H1 (cell line): ENCODE measurements around the gene GLP1R. TPM values are rescaled to one million over a fixed set of nuclear protein-coding genes. Genes with fewer than 3 reads are reported as not detected.

Experiments used
- CTCF ChIA-PET: fragments of 300-600 bp; sonication (Branson Sonifier 250); formaldehyde crosslinking; loops from one replicate; lab custom pipeline; 2021; ENCODE audit not compliant: partially characterized antibody; lab: Charles Lee
- POLR2A ChIA-PET: fragments of 300-600 bp; sonication (Branson Sonifier 250); formaldehyde crosslinking; loops from one replicate; lab custom pipeline; 2021; ENCODE audit warnings: inconsistent platforms; ENCODE audit not compliant: partially characterized antibody; lab: Charles Lee
- DNase-seq, 2 experiments: peaks; one replicate each; pipeline versions ENCODE4 v3.0.0 to v3.0.0-alpha.2; 2010 to 2022; ENCODE audit warnings: low spot score in 2 of 2, low read depth in 1 of 2, mixed read lengths in 1 of 2
- FAIRE-seq: peaks from 2 replicates; lab custom pipeline; 2011; peaks lifted over from hg19 to GRCh38; lab: Jason Lieb, UNC
- H2AFZ ChIP-seq: 2 replicates; pipeline ENCODE4 v1.8.1; 2012; ENCODE audit warnings: low read length, inconsistent platforms
- H2AK5ac ChIP-seq: 2 replicates; pipeline ENCODE4 v1.6.1; 2013; ENCODE audit warnings: low read depth, low read length
- H2BK120ac ChIP-seq: replicated peaks from 2 replicates; pipeline ENCODE3; 2013; ENCODE audit warnings: low read depth, low read length, inconsistent platforms
- H2BK12ac ChIP-seq: 2 replicates; pipeline ENCODE4 v1.6.1; 2013; ENCODE audit warnings: low read depth, low read length
- H2BK15ac ChIP-seq: 2 replicates; pipeline ENCODE4 v1.6.1; 2013; ENCODE audit warnings: low read length
- H2BK20ac ChIP-seq: 2 replicates; pipeline ENCODE4 v1.6.1; 2013; ENCODE audit warnings: low read length
- H2BK5ac ChIP-seq: 2 replicates; pipeline ENCODE4 v1.6.1; 2013; ENCODE audit warnings: low read depth, low read length
- H3K14ac ChIP-seq: 2 replicates; pipeline ENCODE4 v1.6.1; 2013; ENCODE audit warnings: inconsistent platforms; ENCODE audit not compliant: insufficient read length
- H3K18ac ChIP-seq: 2 replicates; pipeline ENCODE4 v1.6.1; 2013; ENCODE audit warnings: low read length; ENCODE audit errors: extremely low read depth
- H3K23ac ChIP-seq: 2 replicates; pipeline ENCODE4 v1.6.1; 2013; ENCODE audit warnings: inconsistent platforms; ENCODE audit not compliant: insufficient read length
- H3K23me2 ChIP-seq: 2 replicates; pipeline ENCODE4 v1.6.1; 2013; ENCODE audit warnings: low read depth, low read length
- H3K27ac ChIP-seq: 2 replicates; pipeline ENCODE4 v1.6.1; 2011; ENCODE audit warnings: low read depth, low read length, inconsistent platforms
- H3K27me3 ChIP-seq, 4 experiments: replicated peaks in 1 of 4; 1 replicate in 1 of 4; 2 replicates in 3 of 4; pipeline versions ENCODE4 v1.6.1 to v1.8.1; 2011 to 2013; ENCODE audit warnings: low read length in 3 of 4, mild to moderate bottlenecking in 3 of 4, inconsistent platforms in 2 of 4, mixed read lengths in 2 of 4, moderate library complexity in 1 of 4; ENCODE audit not compliant: control insufficient read depth in 3 of 4, insufficient read depth in 3 of 4; ENCODE audit errors: extremely low read depth in 1 of 4
- H3K36me3 ChIP-seq, 4 experiments: 2 replicates each; pipeline versions ENCODE4 v1.6.1 to v1.8.1; 2011 to 2013; ENCODE audit warnings: mild to moderate bottlenecking in 4 of 4, low read length in 3 of 4, moderate library complexity in 2 of 4, control low read depth in 1 of 4, inconsistent platforms in 1 of 4; ENCODE audit not compliant: insufficient read depth in 4 of 4, control insufficient read depth in 2 of 4
- H3K4ac ChIP-seq: replicated peaks from 2 replicates; pipeline ENCODE3; 2013; ENCODE audit warnings: low read length, low read depth, mixed read lengths, inconsistent platforms; ENCODE audit not compliant: insufficient read length
- H3K4me1 ChIP-seq, 4 experiments: replicated peaks in 1 of 4; 1 replicate in 1 of 4; 2 replicates in 3 of 4; pipeline versions ENCODE4 v1.6.1 to v1.8.1; 2011 to 2013; ENCODE audit warnings: low read length in 3 of 4, inconsistent platforms in 2 of 4, mixed read lengths in 1 of 4; ENCODE audit not compliant: insufficient read depth in 4 of 4, control insufficient read depth in 3 of 4
- H3K4me2 ChIP-seq, 2 experiments: 2 replicates each; pipeline versions ENCODE4 v1.6.1 to v1.8.1; 2011 to 2013; ENCODE audit warnings: low read depth in 2 of 2, low read length in 2 of 2, control low read depth in 1 of 2, inconsistent platforms in 1 of 2, mild to moderate bottlenecking in 1 of 2; ENCODE audit not compliant: insufficient read depth in 1 of 2
- H3K4me3 ChIP-seq, 4 experiments: fragments of 200-600, 300-600 bp in 1 of 4; sonication (generic), shearing (Covaris generic), sonication (Bioruptor Twin) in 1 of 4; 2 replicates each; pipeline versions ENCODE4 v1.5.1 to v1.8.1; 2011 to 2016; ENCODE audit warnings: low read length in 4 of 4, low read depth in 3 of 4, control low read depth in 2 of 4, inconsistent platforms in 2 of 4, mild to moderate bottlenecking in 2 of 4, mixed read lengths in 1 of 4, moderate library complexity in 1 of 4; ENCODE audit not compliant: insufficient read depth in 2 of 4; ENCODE audit errors: extremely low read depth in 1 of 4
- H3K56ac ChIP-seq: replicated peaks from 2 replicates; pipeline ENCODE3; 2013; ENCODE audit warnings: low read depth, mild to moderate bottlenecking, mixed read lengths, low read length, inconsistent platforms; ENCODE audit not compliant: insufficient read length
- H3K79me1 ChIP-seq: 2 replicates; pipeline ENCODE4 v1.6.1; 2013; ENCODE audit warnings: low read depth, low read length, control low read depth
- H3K79me2 ChIP-seq, 2 experiments: 2 replicates each; pipeline versions ENCODE4 v1.6.1 to v1.8.1; 2012 to 2013; ENCODE audit warnings: low read length in 2 of 2, mild to moderate bottlenecking in 2 of 2, inconsistent platforms in 1 of 2; ENCODE audit not compliant: insufficient read depth in 2 of 2, control insufficient read depth in 1 of 2
- H3K9ac ChIP-seq, 4 experiments: replicated peaks in 1 of 4; 1 replicate in 1 of 4; 2 replicates in 3 of 4; pipeline versions ENCODE4 v1.6.1 to v1.8.1; 2011 to 2013; ENCODE audit warnings: low read depth in 3 of 4, low read length in 3 of 4, control low read depth in 2 of 4, mild to moderate bottlenecking in 2 of 4, moderate library complexity in 2 of 4, inconsistent platforms in 1 of 4; ENCODE audit errors: extremely low read depth in 1 of 4
- H3K9me3 ChIP-seq, 2 experiments: 2 replicates each; pipeline versions ENCODE4 v1.6.1 to v1.8.1; 2012 to 2013; ENCODE audit warnings: mild to moderate bottlenecking in 2 of 2, moderate library complexity in 2 of 2, control low read depth in 1 of 2, inconsistent platforms in 1 of 2, low read depth in 1 of 2, low read length in 1 of 2, mixed read lengths in 1 of 2; ENCODE audit not compliant: insufficient read depth in 2 of 2
- H4K20me1 ChIP-seq, 2 experiments: replicated peaks in 1 of 2; 2 replicates each; pipeline versions ENCODE3 to v1.8.1; 2011 to 2013; ENCODE audit warnings: inconsistent platforms in 2 of 2, low read length in 2 of 2, mild to moderate bottlenecking in 1 of 2; ENCODE audit not compliant: insufficient read depth in 2 of 2, control insufficient read depth in 1 of 2
- H4K5ac ChIP-seq: 2 replicates; pipeline ENCODE4 v1.6.1; 2013; ENCODE audit warnings: low read length, low read depth, mixed read lengths, inconsistent platforms; ENCODE audit not compliant: insufficient read length
- H4K8ac ChIP-seq: 2 replicates; pipeline ENCODE4 v1.8.0; 2013; ENCODE audit warnings: mild to moderate bottlenecking, moderate library complexity, low read length, inconsistent platforms; ENCODE audit not compliant: insufficient read depth; ENCODE audit errors: extremely low read depth
- H4K91ac ChIP-seq: replicated peaks from 2 replicates; pipeline ENCODE3; 2013; ENCODE audit warnings: low read length, mixed read lengths, inconsistent platforms; ENCODE audit not compliant: insufficient read length
- BRCA1 ChIP-seq: IDR thresholded peaks from 2 replicates; pipeline ENCODE4 v1.6.1; 2012; ENCODE audit warnings: low read depth, low read length, improper control_type of control experiment
- RBBP5 ChIP-seq: IDR thresholded peaks from 2 replicates; pipeline ENCODE4 v1.7.1; 2012; ENCODE audit warnings: low read depth, mild to moderate bottlenecking, inconsistent platforms, low read length, moderate library complexity, borderline replicate concordance
- SRF ChIP-seq: IDR thresholded peaks from 2 replicates; pipeline ENCODE4 v1.6.1; 2011; ENCODE audit warnings: mild to moderate bottlenecking, low read depth, low read length, moderate library complexity
- TAF1 ChIP-seq: IDR thresholded peaks from 2 replicates; pipeline ENCODE4 v1.6.1; 2011; ENCODE audit warnings: mild to moderate bottlenecking, low read depth, low read length
- WGBS, 2 experiments: shearing (Covaris generic) in 1 of 2; methylation state at CpG; one replicate each; pipeline versions ENCODE4 v1.1.6 to v1.1.7; 2013 to 2015; ENCODE audit warnings: low lambda C conversion rate in 2 of 2, mixed read lengths in 2 of 2, inconsistent platforms in 1 of 2, low coverage in 1 of 2, missing lambda C conversion rate in 1 of 2; ENCODE audit not compliant: insufficient replicate concordance in 2 of 2, insufficient coverage in 1 of 2, insufficient read length in 1 of 2; ENCODE audit errors: extremely low coverage in 1 of 2, missing lambda C conversion rate in 1 of 2; 5-methylcytosine and 5-hydroxymethylcytosine counted together
- polyA plus RNA-seq, 7 experiments: library from polyadenylated mRNA; depleted of rRNA in 3 of 7; stranded (reverse) in 5 of 7; unstranded in 2 of 7; fragments of >200 nt in 5 of 7; fragments of 200-250 nt in 2 of 7; gene quantifications; 1 replicate in 5 of 7; 2 replicates in 1 of 7; 4 replicates in 1 of 7; pipeline versions ENCODE4 v1.2.1 to v1.2.3, GENCODE V29; 2011 to 2013; ENCODE audit warnings: missing spikeins in 2 of 7, mixed read lengths in 2 of 7
- total RNA-seq: library from RNA; stranded (reverse); fragmentation: NEBNext Ultra II Directional; extraction: Animal tissue kit (Norgen Biotek cat#: 25700); gene quantifications from 2 replicates; pipeline ENCODE4 v1.2.1, GENCODE V29; 2021

Gene GLP1R
- total and polyA plus RNA-seq, 2 of the 8 experiments (the other 6 are each of a cell fraction or from before 2014, with no cell fraction given), result 2.6 to 2.7 TPM

- Histone ChIP-seq H2BK12ac (no peak overlapping the region), H2AFZ (no peak overlapping the region), H2BK120ac (no peak overlapping the region), H3K36me3 (no peaks in the 10 kb centered on the region), H3K18ac (no peak overlapping the region), H3K23ac (no peak overlapping the region), H2BK15ac (no peak overlapping the region), H3K4me1 (no peaks in the 10 kb centered on the region), H3K56ac (no peak overlapping the region), H4K91ac (no peak overlapping the region), H3K27me3 (no peaks in the 10 kb centered on the region; a peak in 1 of 7 replicates), H3K14ac (no peak overlapping the region), H3K27ac (no peak overlapping the region), H4K8ac (no peak overlapping the region), H4K20me1 (no peaks in the 10 kb centered on the region), H3K79me2 (no peaks in the 10 kb centered on the region), H3K4me3 (no peak overlapping the region), H2BK5ac (no peak overlapping the region), H4K5ac (no peak overlapping the region), H3K4me2 (no peak overlapping the region), H3K79me1 (no peaks in the 10 kb centered on the region), H3K9ac (no peak overlapping the region), H2AK5ac (no peak overlapping the region), H2BK20ac (no peak overlapping the region), H3K4ac (no peak overlapping the region), H3K9me3 (no peaks in the 10 kb centered on the region), H3K23me2 (no peaks in the 10 kb centered on the region)
- no peak for TF ChIP-seq BRCA1
- TF ChIP-seq TAF1, result no peak
- TF ChIP-seq RBBP5, result no peak
- TF ChIP-seq SRF, result no peak
- FAIRE-seq, result no peak
- CTCF ChIA-PET, result interaction anchor here (0.6 to 15.1 kb wide), 8 partner anchors 8 to 297 kb away, joined by 3 to 250 read pairs (median 5); no protein-coding TSS in a partner anchor
- 83% methylated on average over 3 of the region's 3 CpGs; no CpG with 5 or more reads in 1 of the 2 experiments for WGBS, 2 experiments
- no peak for DNase-seq
- POLR2A ChIA-PET, result interaction anchor here (1.1 kb wide), 2 partner anchors 9 to 19 kb away, joined by 3 read pairs; no protein-coding TSS in a partner anchor
Measured at GRCh38 chr6:39005774-39006173, 42.8 kb upstream of the GLP1R start.
